GM18502 (cell line): ENCODE results near the gene RIC1.
"Not testable (repeated sequence)": the region's sequence is repeated elsewhere in the genome, so short reads cannot be mapped to it uniquely, and the experiment has no call there.

ENCODE experiments used
- ATAC-seq: cut with Tn5 transposase; IDR thresholded peaks from one replicate; pipeline ENCODE4 v1.9.1; 2021; ENCODE audit warnings: mild to moderate bottlenecking; ENCODE audit not compliant: unreplicated experiment, poor library complexity

The RIC1 gene

GRCh38 chr9:5667391-5667790, 38.5 kb downstream of the RIC1 start:
- ATAC-seq = no peak

- ATAC-seq = no peak
These were observed 41.2 kb downstream of the RIC1 start for GRCh38 chr9:5670079-5670478.

- ATAC-seq = no peak
These were observed 42.9 kb downstream of the RIC1 start for GRCh38 chr9:5671711-5672353.

- ATAC-seq = not testable (repeated sequence)
These were observed 46.1 kb downstream of the RIC1 start for GRCh38 chr9:5675046-5675445.

GRCh38 chr9:5683591-5683990, 54.7 kb downstream of the RIC1 start:
- not testable (repeated sequence) for ATAC-seq

GRCh38 chr9:5684101-5684500, 55.2 kb downstream of the RIC1 start:
- ATAC-seq = no peak

GRCh38 chr9:5688109-5688508, 59.2 kb downstream of the RIC1 start:
- ATAC-seq = no peak

- ATAC-seq = no peak
These were observed 61.4 kb downstream of the RIC1 start for GRCh38 chr9:5690278-5690677.

GRCh38 chr9:5695860-5696259, 67.0 kb downstream of the RIC1 start:
- ATAC-seq = no peak

GRCh38 chr9:5696884-5697283, 68.0 kb downstream of the RIC1 start:
- no peak for ATAC-seq

GRCh38 chr9:5698004-5698403, 69.1 kb downstream of the RIC1 start:
- no peak for ATAC-seq

GRCh38 chr9:5698810-5699556, 70.1 kb downstream of the RIC1 start:
- no peak for ATAC-seq

- no peak for ATAC-seq
These were observed 79.5 kb downstream of the RIC1 start for GRCh38 chr9:5708414-5708813.

- ATAC-seq = no peak
These were observed 83.9 kb downstream of the RIC1 start for GRCh38 chr9:5712651-5713390.

GRCh38 chr9:5714501-5715401, 85.8 kb downstream of the RIC1 start:
- ATAC-seq = no peak

- no peak for ATAC-seq
These were observed 86.7 kb downstream of the RIC1 start for GRCh38 chr9:5715548-5716127.

- not testable (repeated sequence) for ATAC-seq
These were observed 88.5 kb downstream of the RIC1 start for GRCh38 chr9:5717434-5717833.

GRCh38 chr9:5718296-5719032, 89.6 kb downstream of the RIC1 start:
- ATAC-seq = no peak
